Measurements from ENCODE around the gene SYT3. TPM values are rescaled to one million over a fixed set of nuclear protein-coding genes. Genes with fewer than 3 reads are reported as not detected.

The SYT3 gene
- total and polyA plus RNA-seq, 2 of the 8 experiments (the other 6 are each of a cell fraction or from before 2014, with no cell fraction given): 6.7 to 17.3 TPM

GRCh38 chr19:50688766-50689165 lies 49.1 kb upstream of the SYT3 start (continued):
- TF ChIP-seq, protein P1, sequence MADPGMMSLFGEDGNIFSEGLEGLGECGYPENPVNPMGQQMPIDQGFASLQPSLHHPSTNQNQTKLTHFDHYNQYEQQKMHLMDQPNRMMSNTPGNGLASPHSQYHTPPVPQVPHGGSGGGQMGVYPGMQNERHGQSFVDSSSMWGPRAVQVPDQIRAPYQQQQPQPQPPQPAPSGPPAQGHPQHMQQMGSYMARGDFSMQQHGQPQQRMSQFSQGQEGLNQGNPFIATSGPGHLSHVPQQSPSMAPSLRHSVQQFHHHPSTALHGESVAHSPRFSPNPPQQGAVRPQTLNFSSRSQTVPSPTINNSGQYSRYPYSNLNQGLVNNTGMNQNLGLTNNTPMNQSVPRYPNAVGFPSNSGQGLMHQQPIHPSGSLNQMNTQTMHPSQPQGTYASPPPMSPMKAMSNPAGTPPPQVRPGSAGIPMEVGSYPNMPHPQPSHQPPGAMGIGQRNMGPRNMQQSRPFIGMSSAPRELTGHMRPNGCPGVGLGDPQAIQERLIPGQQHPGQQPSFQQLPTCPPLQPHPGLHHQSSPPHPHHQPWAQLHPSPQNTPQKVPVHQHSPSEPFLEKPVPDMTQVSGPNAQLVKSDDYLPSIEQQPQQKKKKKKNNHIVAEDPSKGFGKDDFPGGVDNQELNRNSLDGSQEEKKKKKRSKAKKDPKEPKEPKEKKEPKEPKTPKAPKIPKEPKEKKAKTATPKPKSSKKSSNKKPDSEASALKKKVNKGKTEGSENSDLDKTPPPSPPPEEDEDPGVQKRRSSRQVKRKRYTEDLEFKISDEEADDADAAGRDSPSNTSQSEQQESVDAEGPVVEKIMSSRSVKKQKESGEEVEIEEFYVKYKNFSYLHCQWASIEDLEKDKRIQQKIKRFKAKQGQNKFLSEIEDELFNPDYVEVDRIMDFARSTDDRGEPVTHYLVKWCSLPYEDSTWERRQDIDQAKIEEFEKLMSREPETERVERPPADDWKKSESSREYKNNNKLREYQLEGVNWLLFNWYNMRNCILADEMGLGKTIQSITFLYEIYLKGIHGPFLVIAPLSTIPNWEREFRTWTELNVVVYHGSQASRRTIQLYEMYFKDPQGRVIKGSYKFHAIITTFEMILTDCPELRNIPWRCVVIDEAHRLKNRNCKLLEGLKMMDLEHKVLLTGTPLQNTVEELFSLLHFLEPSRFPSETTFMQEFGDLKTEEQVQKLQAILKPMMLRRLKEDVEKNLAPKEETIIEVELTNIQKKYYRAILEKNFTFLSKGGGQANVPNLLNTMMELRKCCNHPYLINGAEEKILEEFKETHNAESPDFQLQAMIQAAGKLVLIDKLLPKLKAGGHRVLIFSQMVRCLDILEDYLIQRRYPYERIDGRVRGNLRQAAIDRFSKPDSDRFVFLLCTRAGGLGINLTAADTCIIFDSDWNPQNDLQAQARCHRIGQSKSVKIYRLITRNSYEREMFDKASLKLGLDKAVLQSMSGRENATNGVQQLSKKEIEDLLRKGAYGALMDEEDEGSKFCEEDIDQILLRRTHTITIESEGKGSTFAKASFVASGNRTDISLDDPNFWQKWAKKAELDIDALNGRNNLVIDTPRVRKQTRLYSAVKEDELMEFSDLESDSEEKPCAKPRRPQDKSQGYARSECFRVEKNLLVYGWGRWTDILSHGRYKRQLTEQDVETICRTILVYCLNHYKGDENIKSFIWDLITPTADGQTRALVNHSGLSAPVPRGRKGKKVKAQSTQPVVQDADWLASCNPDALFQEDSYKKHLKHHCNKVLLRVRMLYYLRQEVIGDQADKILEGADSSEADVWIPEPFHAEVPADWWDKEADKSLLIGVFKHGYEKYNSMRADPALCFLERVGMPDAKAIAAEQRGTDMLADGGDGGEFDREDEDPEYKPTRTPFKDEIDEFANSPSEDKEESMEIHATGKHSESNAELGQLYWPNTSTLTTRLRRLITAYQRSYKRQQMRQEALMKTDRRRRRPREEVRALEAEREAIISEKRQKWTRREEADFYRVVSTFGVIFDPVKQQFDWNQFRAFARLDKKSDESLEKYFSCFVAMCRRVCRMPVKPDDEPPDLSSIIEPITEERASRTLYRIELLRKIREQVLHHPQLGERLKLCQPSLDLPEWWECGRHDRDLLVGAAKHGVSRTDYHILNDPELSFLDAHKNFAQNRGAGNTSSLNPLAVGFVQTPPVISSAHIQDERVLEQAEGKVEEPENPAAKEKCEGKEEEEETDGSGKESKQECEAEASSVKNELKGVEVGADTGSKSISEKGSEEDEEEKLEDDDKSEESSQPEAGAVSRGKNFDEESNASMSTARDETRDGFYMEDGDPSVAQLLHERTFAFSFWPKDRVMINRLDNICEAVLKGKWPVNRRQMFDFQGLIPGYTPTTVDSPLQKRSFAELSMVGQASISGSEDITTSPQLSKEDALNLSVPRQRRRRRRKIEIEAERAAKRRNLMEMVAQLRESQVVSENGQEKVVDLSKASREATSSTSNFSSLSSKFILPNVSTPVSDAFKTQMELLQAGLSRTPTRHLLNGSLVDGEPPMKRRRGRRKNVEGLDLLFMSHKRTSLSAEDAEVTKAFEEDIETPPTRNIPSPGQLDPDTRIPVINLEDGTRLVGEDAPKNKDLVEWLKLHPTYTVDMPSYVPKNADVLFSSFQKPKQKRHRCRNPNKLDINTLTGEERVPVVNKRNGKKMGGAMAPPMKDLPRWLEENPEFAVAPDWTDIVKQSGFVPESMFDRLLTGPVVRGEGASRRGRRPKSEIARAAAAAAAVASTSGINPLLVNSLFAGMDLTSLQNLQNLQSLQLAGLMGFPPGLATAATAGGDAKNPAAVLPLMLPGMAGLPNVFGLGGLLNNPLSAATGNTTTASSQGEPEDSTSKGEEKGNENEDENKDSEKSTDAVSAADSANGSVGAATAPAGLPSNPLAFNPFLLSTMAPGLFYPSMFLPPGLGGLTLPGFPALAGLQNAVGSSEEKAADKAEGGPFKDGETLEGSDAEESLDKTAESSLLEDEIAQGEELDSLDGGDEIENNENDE (IDR thresholded peaks at IDR 0.05; ENCODE audit: insufficient replicate concordance, low read length): no peak
- TF ChIP-seq TAF1 (IDR thresholded peaks at IDR 0.05; ENCODE audit: low read depth, low read length) (no peak), NANOG (IDR thresholded peaks at IDR 0.05; ENCODE audit: insufficient read depth, low read depth, low read length, poor library complexity, severe bottlenecking) (no peak), CREB1 (IDR thresholded peaks at IDR 0.05) (no peak), SIX5 (IDR thresholded peaks at IDR 0.05; ENCODE audit: low read depth, low read length) (no peak), CTBP2 (IDR thresholded peaks at IDR 0.05; ENCODE audit: borderline replicate concordance, insufficient read depth, insufficient read length, low read length) (no peak), YY1 (IDR thresholded peaks at IDR 0.05; ENCODE audit: low read depth, low read length) (no peak), RXRA (IDR thresholded peaks at IDR 0.05; ENCODE audit: insufficient read depth, low read depth, low read length) (no peak)
- TF ChIP-seq, protein P2, sequence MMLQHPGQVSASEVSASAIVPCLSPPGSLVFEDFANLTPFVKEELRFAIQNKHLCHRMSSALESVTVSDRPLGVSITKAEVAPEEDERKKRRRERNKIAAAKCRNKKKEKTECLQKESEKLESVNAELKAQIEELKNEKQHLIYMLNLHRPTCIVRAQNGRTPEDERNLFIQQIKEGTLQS (IDR thresholded peaks at IDR 0.05; ENCODE audit: insufficient read depth, low read depth, low read length): no peak

All from H1 (cell line).